Activated CD4-positive, alpha-beta memory T cell treated with anti-CD3 and anti-CD28 coated beads for 36 hours (primary cell): ENCODE measurements around the gene ANP32A. TPM values are rescaled to one million over a fixed set of nuclear protein-coding genes. Genes with fewer than 3 reads are reported as not detected.
"Not testable (repeated sequence)": the region's sequence is repeated elsewhere in the genome, so short reads cannot be mapped to it uniquely, and the experiment has no call there.

Experiments
- CTCF ChIA-PET: fragments of 350-600 bp; sonication (Branson Sonifier 250); formaldehyde crosslinking; loops from one replicate; lab custom pipeline; 2021; ENCODE audit warnings: antibody characterized with exemption, inconsistent platforms; lab: Charles Lee
- POLR2A ChIA-PET: fragments of 350-600 bp; sonication (Branson Sonifier 250); formaldehyde crosslinking; loops from one replicate; lab custom pipeline; 2021; ENCODE audit warnings: antibody characterized with exemption; lab: Charles Lee
- DNase-seq: peaks from one replicate; pipeline ENCODE4 v3.0.0-alpha.2; 2020
- H3K27ac Mint-ChIP-seq: one replicate; pipeline ENCODE4 v1.8.0; 2021; ENCODE audit warnings: mixed read lengths
- H3K27me3 Mint-ChIP-seq: one replicate; pipeline ENCODE4 v1.8.0; 2021; ENCODE audit warnings: mixed read lengths
- H3K36me3 Mint-ChIP-seq: one replicate; pipeline ENCODE4 v1.8.0; 2021; ENCODE audit warnings: mixed read lengths
- H3K4me1 Mint-ChIP-seq: one replicate; pipeline ENCODE4 v1.8.0; 2021; ENCODE audit warnings: low read depth, mixed read lengths
- H3K4me3 Mint-ChIP-seq: one replicate; pipeline ENCODE4 v1.8.0; 2021; ENCODE audit warnings: mild to moderate bottlenecking, mixed read lengths
- H3K9me3 Mint-ChIP-seq: one replicate; pipeline ENCODE4 v1.8.0; 2021; ENCODE audit warnings: mixed read lengths
- intact Hi-C: fragments of 100-400 bp; cut with micrococcal nuclease; formaldehyde crosslinking; loops from one replicate; pipeline ENCODE4 v1.15.1; 2023
- total RNA-seq, 2 experiments: library from RNA; stranded (reverse); gene quantifications; one replicate each; pipeline ENCODE4 v1.2.3, GENCODE V29; 2021

ANP32A gene
- 100 to 1,000 TPM; 190 to 204 TPM for total RNA-seq

DNA sequence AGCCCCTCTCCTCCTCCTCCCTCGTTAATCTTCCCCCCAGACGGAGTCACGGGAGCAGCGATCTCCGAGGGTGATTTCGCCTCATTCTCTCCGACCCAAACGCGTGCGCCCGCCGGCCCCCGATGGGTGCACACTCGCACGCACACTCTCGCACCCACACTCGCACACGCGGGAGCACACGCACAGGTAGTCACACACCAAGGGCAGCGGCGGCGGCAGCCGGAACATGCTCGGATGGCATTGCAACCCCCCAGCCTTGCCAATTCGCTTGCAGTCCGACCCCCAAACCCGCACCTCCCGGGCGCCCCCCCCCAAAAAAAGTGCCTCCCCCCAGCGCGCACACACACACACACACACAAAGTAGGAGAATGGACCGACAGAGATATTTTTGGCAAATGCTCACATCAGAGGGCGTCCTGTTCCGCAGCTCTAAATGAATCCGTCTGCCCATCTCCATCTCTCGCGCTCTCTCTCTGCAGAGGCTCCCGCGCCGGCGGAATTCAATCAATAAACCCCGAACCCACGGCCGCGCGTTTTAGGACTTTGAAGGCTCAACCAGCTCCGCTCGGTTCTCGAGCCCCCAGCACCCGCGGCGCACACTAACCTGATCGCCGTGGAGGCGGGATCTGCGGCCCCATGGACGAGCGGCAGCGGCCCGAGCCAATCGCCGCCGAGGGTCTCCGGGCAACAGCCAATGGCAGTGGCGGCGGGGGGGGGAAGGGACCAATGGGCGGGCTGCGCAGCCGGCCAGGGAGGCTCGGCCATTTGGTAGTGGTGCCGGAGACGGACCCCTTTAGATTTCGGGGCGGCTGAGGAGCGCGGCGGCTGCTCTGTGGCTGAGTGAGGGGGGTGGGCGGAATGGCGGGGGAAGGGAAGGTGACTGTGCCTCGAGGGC is at the start of gene ANP32A:
Gene ANP32A, minus strand, starts transcription at position 601 of the 895 bp plus-strand sequence. Its CDS starts 144 bp downstream, at position 457.
- ChIA-PET POLR2A (interaction anchor here (0.6 to 1.0 kb wide), 3 partner anchors 22 to 215 kb away, joined by 4 to 7 read pairs (median 6); no protein-coding TSS in a partner anchor), CTCF (no interaction called here)
- Mint-ChIP-seq H3K9me3 (no peaks in the 10 kb centered on the region), H3K36me3 (peaks cover 23% of the 10 kb centered on the region), H3K27me3 (no peaks in the 10 kb centered on the region), H3K4me1 (peaks cover 31% of the 10 kb centered on the region), H3K27ac (peak within 1 kb of the TSS; percentile 99), H3K4me3 (peak within 1 kb of the TSS; percentile 99)
- intact Hi-C loops: loop anchor here (1.0 to 10.0 kb wide), 3 partner anchors 23 to 894 kb away; no protein-coding TSS in a partner anchor
- DNase-seq: peak; percentile 96

- H3K9me3 Mint-ChIP-seq: peaks cover 1% of the 10 kb centered on the region
- DNase-seq: no peak
- POLR2A ChIA-PET: no interaction called here
- no peaks in the 10 kb centered on the region for H3K36me3 Mint-ChIP-seq
- intact Hi-C loops: no loop called here
- CTCF ChIA-PET: interaction anchor here (0.9 to 2.0 kb wide), 7 partner anchors 8 to 318 kb away, joined by 3 to 9 read pairs (median 4); no protein-coding TSS in a partner anchor
- peaks cover 1% of the 10 kb centered on the region for H3K27me3 Mint-ChIP-seq
- no peak overlapping the region for H3K27ac Mint-ChIP-seq
- H3K4me1 Mint-ChIP-seq: no peaks in the 10 kb centered on the region
- no peak overlapping the region for H3K4me3 Mint-ChIP-seq
Measured at GRCh38 chr15:68868296-68868695, 47.6 kb upstream of the ANP32A start.

DNA sequence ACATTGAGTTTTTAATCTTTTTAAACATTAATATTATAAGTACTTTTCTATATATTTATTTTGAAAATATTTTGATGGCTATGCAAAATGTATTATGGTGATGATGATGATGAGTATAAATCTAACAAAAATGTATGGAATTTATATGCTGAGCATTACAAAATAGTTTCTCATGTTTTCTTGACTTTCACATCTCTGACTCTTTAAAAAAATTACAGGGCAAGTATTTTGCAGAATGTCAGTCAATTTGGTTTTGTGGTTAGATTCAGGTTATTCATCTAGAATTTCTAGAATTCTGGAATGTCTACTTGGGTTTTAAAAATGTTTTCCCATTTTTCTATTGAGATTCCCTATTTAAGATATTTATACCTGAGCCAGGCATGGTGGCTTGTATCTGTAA is 41.7 kb upstream of the ANP32A start:
- H3K36me3 Mint-ChIP-seq: peaks cover 4% of the 10 kb centered on the region
- ChIA-PET POLR2A (no interaction called here), CTCF (interaction anchor here (3.0 kb wide), 1 partner anchor 13 kb away, joined by 17 read pairs; no protein-coding TSS in a partner anchor)
- H3K27me3 Mint-ChIP-seq: peaks cover 2% of the 10 kb centered on the region
- DNase-seq: no peak
- peaks cover 8% of the 10 kb centered on the region for H3K9me3 Mint-ChIP-seq
- intact Hi-C loops: no loop called here
- H3K4me3 Mint-ChIP-seq: no peak overlapping the region
- no peak overlapping the region for H3K27ac Mint-ChIP-seq
- H3K4me1 Mint-ChIP-seq: no peaks in the 10 kb centered on the region

DNA sequence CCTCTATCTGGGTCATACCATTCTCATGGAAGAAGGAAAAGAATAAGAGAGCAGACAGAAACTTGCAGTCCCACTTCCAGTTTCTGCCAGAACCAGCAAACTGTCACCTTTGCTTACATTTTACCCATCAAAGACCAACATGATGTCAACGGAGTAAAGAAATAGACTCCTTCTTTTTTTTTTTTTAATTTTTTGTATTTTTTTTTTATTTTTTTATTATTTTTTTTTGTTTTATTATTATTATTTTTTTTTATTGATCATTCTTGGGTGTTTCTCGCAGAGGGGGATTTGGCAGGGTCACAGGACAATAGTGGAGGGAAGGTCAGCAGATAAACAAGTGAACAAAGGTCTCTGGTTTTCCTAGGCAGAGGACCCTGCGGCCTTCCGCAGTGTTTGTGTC is 38.0 kb upstream of the ANP32A start:
- H3K4me1 Mint-ChIP-seq, POLR2A ChIA-PET, H3K27ac Mint-ChIP-seq, H3K36me3 Mint-ChIP-seq, H3K4me3 Mint-ChIP-seq, DNase-seq, H3K27me3 Mint-ChIP-seq, CTCF ChIA-PET, intact Hi-C loops: not testable (repeated sequence)
- peaks cover 16% of the 10 kb centered on the region for H3K9me3 Mint-ChIP-seq

GRCh38 chr15:68857443-68857842 is 36.7 kb upstream of the ANP32A start:
- POLR2A ChIA-PET, H3K4me3 Mint-ChIP-seq, intact Hi-C loops, DNase-seq, H3K36me3 Mint-ChIP-seq, H3K27ac Mint-ChIP-seq, H3K27me3 Mint-ChIP-seq, H3K4me1 Mint-ChIP-seq: not testable (repeated sequence)
- CTCF ChIA-PET: interaction anchor here (0.9 kb wide), 1 partner anchor 73 kb away, joined by 3 read pairs; no protein-coding TSS in a partner anchor
- peaks cover 14% of the 10 kb centered on the region for H3K9me3 Mint-ChIP-seq

GRCh38 chr15:68852461-68852860 is 31.8 kb upstream of the ANP32A start:
- Mint-ChIP-seq H3K27ac (no peak overlapping the region), H3K36me3 (peaks cover 2% of the 10 kb centered on the region), H3K4me3 (no peak overlapping the region), H3K27me3 (peaks cover 7% of the 10 kb centered on the region), H3K9me3 (peaks cover 8% of the 10 kb centered on the region), H3K4me1 (no peaks in the 10 kb centered on the region)
- CTCF ChIA-PET: interaction anchor here (1.4 kb wide), 1 partner anchor 69 kb away, joined by 4 read pairs; no protein-coding TSS in a partner anchor
- POLR2A ChIA-PET: no interaction called here
- DNase-seq: no peak
- intact Hi-C loops: no loop called here

GRCh38 chr15:68851971-68852370 is 31.3 kb upstream of the ANP32A start:
- peaks cover 4% of the 10 kb centered on the region for H3K27me3 Mint-ChIP-seq
- no peak overlapping the region for H3K4me3 Mint-ChIP-seq
- no peak for DNase-seq
- H3K27ac Mint-ChIP-seq: no peak overlapping the region
- H3K4me1 Mint-ChIP-seq: no peaks in the 10 kb centered on the region
- ChIA-PET POLR2A (no interaction called here), CTCF (interaction anchor here (0.7 to 1.4 kb wide), 2 partner anchors 23 to 68 kb away, joined by 3 to 4 read pairs; no protein-coding TSS in a partner anchor)
- peaks cover 5% of the 10 kb centered on the region for H3K9me3 Mint-ChIP-seq
- H3K36me3 Mint-ChIP-seq: no peaks in the 10 kb centered on the region
- intact Hi-C loops: no loop called here

GRCh38 chr15:68849497-68849896 is 28.8 kb upstream of the ANP32A start:
- H3K4me1 Mint-ChIP-seq: no peaks in the 10 kb centered on the region
- no peaks in the 10 kb centered on the region for H3K9me3 Mint-ChIP-seq
- H3K27me3 Mint-ChIP-seq: peaks cover 17% of the 10 kb centered on the region
- ChIA-PET CTCF (no interaction called here), POLR2A (no interaction called here)
- intact Hi-C loops: no loop called here
- H3K27ac Mint-ChIP-seq: no peak overlapping the region
- no peaks in the 10 kb centered on the region for H3K36me3 Mint-ChIP-seq
- DNase-seq: no peak
- no peak overlapping the region for H3K4me3 Mint-ChIP-seq

GRCh38 chr15:68846851-68847439 is 26.2 kb upstream of the ANP32A start:
- DNase-seq: no peak
- intact Hi-C loops: no loop called here
- H3K27me3 Mint-ChIP-seq: peaks cover 27% of the 10 kb centered on the region
- no peak overlapping the region for H3K27ac Mint-ChIP-seq
- POLR2A ChIA-PET: no interaction called here
- no peaks in the 10 kb centered on the region for H3K36me3 Mint-ChIP-seq
- no peaks in the 10 kb centered on the region for H3K9me3 Mint-ChIP-seq
- CTCF ChIA-PET: no interaction called here
- no peak overlapping the region for H3K4me3 Mint-ChIP-seq
- H3K4me1 Mint-ChIP-seq: peaks cover 10% of the 10 kb centered on the region

DNA sequence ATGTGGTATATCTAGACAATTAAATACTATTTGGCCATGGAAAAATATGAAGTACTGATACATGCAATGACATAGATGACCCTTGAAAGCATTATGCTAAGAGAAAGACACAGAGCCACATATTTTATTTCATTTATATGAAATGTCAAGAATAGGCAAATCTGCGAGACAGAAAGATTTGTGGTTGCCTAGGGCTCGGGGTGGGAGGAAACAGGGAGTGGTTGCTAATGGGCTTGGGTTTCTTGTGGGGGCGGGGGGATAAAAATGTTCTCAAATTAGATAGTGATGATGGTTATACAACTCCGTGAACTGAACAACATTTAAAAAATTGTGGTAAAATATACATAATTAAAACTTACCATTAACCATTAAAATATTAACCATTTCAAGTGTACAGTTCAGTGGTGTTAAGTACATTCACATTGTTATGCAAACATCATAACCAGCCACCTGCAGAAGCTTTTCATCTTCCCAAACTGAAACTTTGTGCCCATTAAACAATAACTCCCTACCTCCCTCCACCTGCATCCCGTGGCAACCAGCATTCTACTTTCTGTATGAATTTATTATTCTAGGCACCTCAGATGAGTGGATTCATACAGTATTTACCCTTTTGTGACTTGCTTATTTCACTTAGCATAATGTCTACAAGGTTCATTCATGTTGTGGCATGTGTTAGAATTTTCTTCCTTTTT is 24.3 kb upstream of the ANP32A start:
- no peak for DNase-seq
- no peak overlapping the region for H3K4me3 Mint-ChIP-seq
- H3K36me3 Mint-ChIP-seq: no peaks in the 10 kb centered on the region
- POLR2A ChIA-PET: no interaction called here
- peaks cover 35% of the 10 kb centered on the region for H3K27me3 Mint-ChIP-seq
- H3K9me3 Mint-ChIP-seq: no peaks in the 10 kb centered on the region
- H3K4me1 Mint-ChIP-seq: peaks cover 10% of the 10 kb centered on the region
- CTCF ChIA-PET: interaction anchor here (1.0 kb wide), 1 partner anchor 61 kb away, joined by 3 read pairs; no protein-coding TSS in a partner anchor
- no peak overlapping the region for H3K27ac Mint-ChIP-seq
- intact Hi-C loops: no loop called here

DNA sequence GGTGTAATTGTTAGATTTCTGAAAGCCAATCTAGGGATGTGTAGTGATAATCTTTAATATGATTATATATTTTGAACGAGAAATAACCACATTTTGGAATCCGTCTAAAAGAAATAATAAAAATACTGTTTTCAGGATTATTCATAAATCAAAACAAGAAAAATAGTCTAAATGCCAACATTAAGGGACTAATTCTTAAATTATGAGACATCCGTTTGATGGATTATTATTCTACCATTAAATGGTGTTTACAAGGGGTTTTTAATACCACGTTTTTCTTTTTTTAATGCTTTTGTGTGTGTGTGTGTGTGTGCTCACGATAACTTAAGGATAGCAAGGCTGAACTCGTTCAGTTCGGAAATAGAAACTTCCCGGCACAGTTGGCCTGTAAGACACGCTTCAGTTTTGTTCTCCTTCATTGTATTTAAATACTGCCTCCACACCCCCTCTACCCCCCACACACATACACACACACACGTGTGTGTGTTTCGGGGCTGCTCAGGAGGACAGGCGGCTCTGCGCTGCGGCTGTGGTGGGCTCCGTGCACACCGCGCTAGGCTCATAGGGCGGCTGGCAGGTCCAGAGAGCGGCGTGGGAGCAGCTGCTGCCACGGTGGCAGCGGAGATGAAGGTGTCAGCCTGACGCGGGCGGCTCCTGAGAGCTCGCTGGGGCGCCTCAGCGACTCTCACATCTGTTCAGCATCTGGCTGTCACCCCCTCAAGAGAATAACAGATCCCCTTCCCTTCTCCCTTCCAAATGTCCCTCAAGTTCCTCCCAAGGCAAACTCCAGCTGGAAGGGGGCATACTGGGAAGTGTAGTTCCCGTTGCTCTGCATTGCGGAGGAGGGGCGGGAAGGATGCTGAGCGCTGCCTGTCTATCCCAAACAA is 23.0 kb upstream of the ANP32A start:
- intact Hi-C loops: no loop called here
- Mint-ChIP-seq H3K27me3 (peaks cover 45% of the 10 kb centered on the region), H3K27ac (no peak overlapping the region), H3K36me3 (no peaks in the 10 kb centered on the region), H3K4me3 (peak overlapping the region; percentile 61), H3K4me1 (peaks cover 10% of the 10 kb centered on the region), H3K9me3 (no peaks in the 10 kb centered on the region)
- peak; percentile 36 for DNase-seq
- ChIA-PET CTCF (interaction anchor here (1.0 to 1.4 kb wide), 3 partner anchors 32 to 60 kb away, joined by 3 to 5 read pairs (median 4); no protein-coding TSS in a partner anchor), POLR2A (no interaction called here)
